Pancreas (tissue), 10 donors: ENCODE data around the gene PLCG2. TPM values are rescaled to one million over a fixed set of nuclear protein-coding genes. Genes with fewer than 3 reads are reported as not detected.

Experiments
- ATAC-seq, 4 donors: fragments of 200-7000 bp; cut with Tn5 transposase; one replicate each; pipeline versions ENCODE4 v1.8.0 to v1.9.1; 2020; ENCODE audit warnings: mild to moderate bottlenecking in 4 of 4, moderate library complexity in 4 of 4
- DNase-seq, 6 donors: peaks; one replicate each; pipeline ENCODE4 v3.0.0-alpha.2; 2020
- FAIRE-seq: peaks from 2 replicates; lab custom pipeline; 2012; peaks lifted over from hg19 to GRCh38; lab: Jason Lieb, UNC
- H3K27ac ChIP-seq, 4 donors: fragments of 200-600 bp; sonication (generic); 1 replicate in 3 of 4; 2 replicates in 1 of 4; pipeline versions ENCODE4 v1.5.0 to v1.8.0; 2020
- H3K27me3 ChIP-seq, 4 donors: fragments of 200-600 bp; one replicate each; pipeline ENCODE4 v1.8.0; 2021
- H3K36me3 ChIP-seq, 3 donors: fragments of 200-600 bp; sonication (generic) in 1 of 3; one replicate each; pipeline versions ENCODE4 v1.5.0 to v1.8.0; 2020 to 2021
- H3K4me1 ChIP-seq, 3 donors: fragments of 200-600 bp; one replicate each; pipeline ENCODE4 v1.8.0; 2021
- H3K4me3 ChIP-seq, 4 donors: fragments of 200-600 bp; sonication (generic) in 2 of 4; one replicate each; pipeline versions ENCODE4 v1.5.0 to v1.8.0; 2020 to 2021
- H3K9me3 ChIP-seq, 4 donors: fragments of 200-600 bp; one replicate each; pipeline ENCODE4 v1.8.0; 2021
- WGBS, 2 donors: extraction: QIAGEN DNeasy Blood & Tissue Kit; methylation state at CpG; one replicate each; pipeline ENCODE4 v1.1.7; 2013; 5-methylcytosine and 5-hydroxymethylcytosine counted together
- intact Hi-C, 3 donors: fragments of 100-400 bp; cut with DNase I; formaldehyde crosslinking; loops; one replicate each; pipeline versions ENCODE4 v1.11.1 to v1.14.2; 2022
- polyA plus RNA-seq, 2 donors: library from polyadenylated mRNA; stranded (reverse); fragments of 200-250 nt; gene quantifications; one replicate each; pipeline ENCODE4 v1.2.3, GENCODE V29; 2013
- total RNA-seq, 6 donors: library from RNA; stranded (reverse); fragmentation: NEBNext Ultra II Directional in 4 of 6; extraction: Animal tissue kit (Norgen Biotek cat#: 25700) in 4 of 6; gene quantifications; one replicate each; pipeline versions ENCODE4 v1.2.1 to v1.2.4, GENCODE V29; 2021 to 2023
- TF ChIP-seq, protein P1 (sequence below), 4 donors: fragments of 200-600 bp; sonication (generic) in 3 of 4; IDR thresholded peaks; one replicate each; pipeline versions ENCODE4 v1.5.0 to v1.8.0; 2021; ENCODE audit warnings: antibody characterized with exemption in 4 of 4
- donor health status: healthy with polysubstance abuse.
- donor health status: DM: no; HTN: no; CAD: no; lungs with moderate emphysema.
- donor health status: DM: no; HTN: no; CAD: no.
- donor health status: control.
- donor health status: control.
- donor health status: Bipolar disorder and iron deficiency.
- donor health status: DM: yes; HTN: yes; CAD: no.
- donor health status: DM: no; HTN: no; CAD: no.
- donor health status: DM: no; HTN: no; CAD: no.
- donor health status: DM: yes; HTN: yes; CAD: no.

Gene PLCG2
- total and polyA plus RNA-seq, 8 donors, result 3.7 to 23.6 (median 8.0) TPM

DNA sequence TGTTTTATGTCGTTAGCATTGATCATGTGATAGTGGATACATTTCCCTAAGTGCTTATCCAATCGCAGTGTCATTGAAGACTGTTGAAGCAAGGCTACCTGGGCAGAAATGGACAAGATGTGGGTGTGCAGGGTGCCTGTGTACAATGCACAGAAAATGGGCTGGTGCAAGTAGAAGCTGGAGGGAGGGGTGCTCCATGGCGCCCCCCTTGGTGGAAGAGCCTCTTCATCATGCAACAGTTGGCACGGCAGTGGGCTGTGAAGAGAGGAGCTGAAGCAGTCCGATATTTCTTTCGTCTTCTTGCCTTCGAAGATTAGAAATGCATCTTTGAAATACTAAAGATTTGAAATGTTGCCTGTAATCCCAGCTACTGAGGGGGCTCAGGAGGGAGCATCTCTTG, 100.5 kb downstream of the PLCG2 start:
- Histone ChIP-seq H3K4me1 (no peaks in the 10 kb centered on the region), H3K36me3 (no peaks in the 10 kb centered on the region), H3K27ac (no peak overlapping the region), H3K27me3 (no peaks in the 10 kb centered on the region), H3K4me3 (no peak overlapping the region), H3K9me3 (no peaks in the 10 kb centered on the region)
- DNase-seq (no peak), FAIRE-seq (no peak), ATAC-seq (no peak)
- 57 to 64% methylated on average over 7 of the region's 7 CpGs for WGBS, 2 donors
- intact Hi-C loops, result no loop called here
- TF ChIP-seq, protein P1, sequence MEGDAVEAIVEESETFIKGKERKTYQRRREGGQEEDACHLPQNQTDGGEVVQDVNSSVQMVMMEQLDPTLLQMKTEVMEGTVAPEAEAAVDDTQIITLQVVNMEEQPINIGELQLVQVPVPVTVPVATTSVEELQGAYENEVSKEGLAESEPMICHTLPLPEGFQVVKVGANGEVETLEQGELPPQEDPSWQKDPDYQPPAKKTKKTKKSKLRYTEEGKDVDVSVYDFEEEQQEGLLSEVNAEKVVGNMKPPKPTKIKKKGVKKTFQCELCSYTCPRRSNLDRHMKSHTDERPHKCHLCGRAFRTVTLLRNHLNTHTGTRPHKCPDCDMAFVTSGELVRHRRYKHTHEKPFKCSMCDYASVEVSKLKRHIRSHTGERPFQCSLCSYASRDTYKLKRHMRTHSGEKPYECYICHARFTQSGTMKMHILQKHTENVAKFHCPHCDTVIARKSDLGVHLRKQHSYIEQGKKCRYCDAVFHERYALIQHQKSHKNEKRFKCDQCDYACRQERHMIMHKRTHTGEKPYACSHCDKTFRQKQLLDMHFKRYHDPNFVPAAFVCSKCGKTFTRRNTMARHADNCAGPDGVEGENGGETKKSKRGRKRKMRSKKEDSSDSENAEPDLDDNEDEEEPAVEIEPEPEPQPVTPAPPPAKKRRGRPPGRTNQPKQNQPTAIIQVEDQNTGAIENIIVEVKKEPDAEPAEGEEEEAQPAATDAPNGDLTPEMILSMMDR (IDR thresholded peaks at IDR 0.05), result no peak

GRCh38 chr16:81880816-81881215, 101.7 kb downstream of the PLCG2 start:
- no peaks in the 10 kb centered on the region for H3K9me3 ChIP-seq
- H3K4me1 ChIP-seq, result no peaks in the 10 kb centered on the region
- no peaks in the 10 kb centered on the region for H3K27me3 ChIP-seq
- H3K4me3 ChIP-seq, result no peak overlapping the region
- no peak overlapping the region for H3K27ac ChIP-seq
- TF ChIP-seq, protein P1 (IDR thresholded peaks at IDR 0.05), result no peak
- 65 to 87% methylated on average over 13 of the region's 13 CpGs for WGBS, 2 donors
- intact Hi-C loops, result no loop called here
- no peaks in the 10 kb centered on the region for H3K36me3 ChIP-seq
- DNase-seq (no peak), ATAC-seq (no peak), FAIRE-seq (no peak)

DNA sequence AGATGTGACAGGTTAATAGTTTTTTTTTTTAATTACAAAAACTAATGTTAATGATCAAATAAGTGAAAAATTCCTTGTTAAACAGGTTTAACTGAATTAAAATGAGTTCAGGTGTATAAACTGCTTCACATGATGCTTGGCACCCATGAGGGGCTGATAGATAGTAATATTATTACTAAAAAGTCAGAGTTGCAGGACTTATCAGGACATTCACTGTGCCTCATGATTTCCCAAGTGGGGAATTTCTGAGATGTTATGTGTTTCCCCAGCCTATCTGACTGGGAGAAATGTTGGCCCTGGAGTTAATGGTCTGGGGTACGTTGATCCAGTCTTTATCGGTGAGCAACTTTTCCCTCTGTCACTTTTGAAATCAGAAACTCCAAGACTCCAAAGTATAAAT, 102.1 kb downstream of the PLCG2 start:
- H3K27ac ChIP-seq, result no peak overlapping the region
- FAIRE-seq (no peak), DNase-seq (no peak), ATAC-seq (no peak)
- TF ChIP-seq, protein P1 (IDR thresholded peaks at IDR 0.05), result no peak
- H3K36me3 ChIP-seq, result no peaks in the 10 kb centered on the region
- no peaks in the 10 kb centered on the region for H3K4me1 ChIP-seq
- H3K4me3 ChIP-seq, result no peak overlapping the region
- no peaks in the 10 kb centered on the region for H3K9me3 ChIP-seq
- intact Hi-C loops, result no loop called here
- H3K27me3 ChIP-seq, result no peaks in the 10 kb centered on the region
- 90 to 91% methylated on average over 2 of the region's 2 CpGs for WGBS, 2 donors

GRCh38 chr16:81882559-81882958, 103.5 kb downstream of the PLCG2 start:
- TF ChIP-seq, protein P1 (IDR thresholded peaks at IDR 0.05), result no peak
- H3K4me3 ChIP-seq, result no peak overlapping the region
- no peaks in the 10 kb centered on the region for H3K36me3 ChIP-seq
- 72 to 73% methylated on average over 5 of the region's 5 CpGs for WGBS, 2 donors
- DNase-seq (no peak), FAIRE-seq (no peak), ATAC-seq (no peak)
- intact Hi-C loops, result no loop called here
- no peak overlapping the region for H3K27ac ChIP-seq
- no peaks in the 10 kb centered on the region for H3K27me3 ChIP-seq
- H3K4me1 ChIP-seq, result no peaks in the 10 kb centered on the region
- H3K9me3 ChIP-seq, result no peaks in the 10 kb centered on the region

DNA sequence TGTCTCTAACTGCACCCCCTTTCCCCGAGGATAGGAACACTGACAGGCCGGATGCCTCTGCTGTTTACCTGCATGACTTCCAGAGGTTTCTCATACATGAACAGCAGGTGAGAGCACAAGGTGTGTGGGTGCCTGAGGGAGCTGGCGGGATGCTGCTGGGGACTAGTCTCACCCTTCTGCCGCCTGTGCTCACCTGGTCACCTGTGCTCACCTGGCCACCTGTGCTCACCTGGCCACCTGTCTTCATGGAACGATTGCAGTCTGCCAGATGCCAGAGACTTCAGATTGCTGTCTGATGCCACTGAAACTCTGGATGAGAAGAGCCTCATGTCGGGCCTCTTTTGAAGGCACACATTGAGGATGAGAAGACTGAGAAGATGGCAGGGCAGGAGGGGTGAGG, 104.1 kb downstream of the PLCG2 start:
- no peaks in the 10 kb centered on the region for H3K36me3 ChIP-seq
- H3K27me3 ChIP-seq, result no peaks in the 10 kb centered on the region
- no peak overlapping the region for H3K27ac ChIP-seq
- no peak for ATAC-seq
- H3K4me3 ChIP-seq, result no peak overlapping the region
- WGBS, 2 donors, result 69 to 74% methylated on average over 6 of the region's 6 CpGs
- intact Hi-C loops, result no loop called here
- FAIRE-seq, result no peak
- no peaks in the 10 kb centered on the region for H3K4me1 ChIP-seq
- no peaks in the 10 kb centered on the region for H3K9me3 ChIP-seq
- DNase-seq, result no peak
- TF ChIP-seq, protein P1 (IDR thresholded peaks at IDR 0.05), result no peak
